B cell (primary cell): ENCODE results near the gene COA8.

Source experiments
- CTCF ChIP-seq: fragments of 200-600 bp; IDR thresholded peaks from one replicate; pipeline ENCODE4 v1.8.0; 2022; ENCODE audit warnings: antibody characterized with exemption, mild to moderate bottlenecking
- EZH2 ChIP-seq: IDR thresholded peaks from 2 replicates; pipeline ENCODE4 v1.6.1; 2012; ENCODE audit warnings: borderline replicate concordance, low read depth, mild to moderate bottlenecking, moderate library complexity, low read length; ENCODE audit not compliant: insufficient read depth, poor library complexity, severe bottlenecking

GRCh38 chr14:103606963-103607668, 44.4 kb downstream of the COA8 start:
- TF ChIP-seq CTCF (peak; percentile 29), EZH2 (no peak)
